Measurements from ENCODE around the gene DNM1.

DNA sequence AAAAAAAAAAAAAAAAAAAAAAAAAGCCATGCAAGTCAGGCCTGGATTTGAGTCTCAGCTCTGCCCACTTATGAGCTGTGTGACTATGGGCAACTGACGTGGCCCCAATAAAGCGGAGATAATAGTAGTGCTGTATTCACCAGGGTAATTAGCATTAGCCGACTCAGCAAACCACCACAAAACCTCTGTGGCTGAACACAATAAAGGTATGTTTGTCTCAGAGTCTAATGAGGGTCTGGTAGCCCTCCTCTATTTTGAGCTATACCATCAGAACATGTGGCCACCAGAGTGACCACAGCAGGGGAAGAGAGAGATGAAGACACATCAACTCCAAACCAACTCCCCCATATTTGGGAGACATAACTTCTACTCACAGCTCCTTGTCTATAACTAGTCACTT is 88.8 kb downstream of the DNM1 start:
- TF ChIP-seq, protein P1, sequence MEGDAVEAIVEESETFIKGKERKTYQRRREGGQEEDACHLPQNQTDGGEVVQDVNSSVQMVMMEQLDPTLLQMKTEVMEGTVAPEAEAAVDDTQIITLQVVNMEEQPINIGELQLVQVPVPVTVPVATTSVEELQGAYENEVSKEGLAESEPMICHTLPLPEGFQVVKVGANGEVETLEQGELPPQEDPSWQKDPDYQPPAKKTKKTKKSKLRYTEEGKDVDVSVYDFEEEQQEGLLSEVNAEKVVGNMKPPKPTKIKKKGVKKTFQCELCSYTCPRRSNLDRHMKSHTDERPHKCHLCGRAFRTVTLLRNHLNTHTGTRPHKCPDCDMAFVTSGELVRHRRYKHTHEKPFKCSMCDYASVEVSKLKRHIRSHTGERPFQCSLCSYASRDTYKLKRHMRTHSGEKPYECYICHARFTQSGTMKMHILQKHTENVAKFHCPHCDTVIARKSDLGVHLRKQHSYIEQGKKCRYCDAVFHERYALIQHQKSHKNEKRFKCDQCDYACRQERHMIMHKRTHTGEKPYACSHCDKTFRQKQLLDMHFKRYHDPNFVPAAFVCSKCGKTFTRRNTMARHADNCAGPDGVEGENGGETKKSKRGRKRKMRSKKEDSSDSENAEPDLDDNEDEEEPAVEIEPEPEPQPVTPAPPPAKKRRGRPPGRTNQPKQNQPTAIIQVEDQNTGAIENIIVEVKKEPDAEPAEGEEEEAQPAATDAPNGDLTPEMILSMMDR (conservative IDR thresholded peaks at IDR 0.05; ENCODE audit: low read length): no peak
- no peak for TF ChIP-seq EZH2phosphoT487 (IDR thresholded peaks at IDR 0.05; ENCODE audit: borderline replicate concordance, low read depth, low read length)
